Calu3 (cell line): ENCODE data around the gene PRR9. TPM values are rescaled to one million over a fixed set of nuclear protein-coding genes. Genes with fewer than 3 reads are reported as not detected.

Experiments used
- BruUV-seq: library from RNA; stranded (reverse); fragments of 400-500 nt; replicated peaks from 2 replicates; lab custom pipeline; 2021; lab: Mats Ljungman, UMichigan
- CTCF ChIA-PET: fragments of 300-600 bp; sonication (Branson Sonifier 250); formaldehyde crosslinking; loops from one replicate; lab custom pipeline; 2022; ENCODE audit warnings: antibody characterized with exemption; lab: Charles Lee
- DNase-seq: peaks from one replicate; pipeline ENCODE4 v3.0.0; 2022
- H3K27ac Mint-ChIP-seq: one replicate; pipeline ENCODE4 v1.8.0; 2022; ENCODE audit warnings: mixed read lengths; ENCODE audit not compliant: unreplicated experiment
- H3K27me3 Mint-ChIP-seq: one replicate; pipeline ENCODE4 v1.8.0; 2022; ENCODE audit warnings: mixed read lengths; ENCODE audit not compliant: unreplicated experiment
- H3K36me3 Mint-ChIP-seq: one replicate; pipeline ENCODE4 v1.8.0; 2022; ENCODE audit warnings: mild to moderate bottlenecking, moderate library complexity, mixed read lengths; ENCODE audit not compliant: insufficient read depth, unreplicated experiment
- H3K4me1 Mint-ChIP-seq: one replicate; pipeline ENCODE4 v1.8.0; 2022; ENCODE audit warnings: mild to moderate bottlenecking, low read depth, mixed read lengths; ENCODE audit not compliant: unreplicated experiment
- H3K4me3 Mint-ChIP-seq: one replicate; pipeline ENCODE4 v1.8.0; 2022; ENCODE audit warnings: mild to moderate bottlenecking, low read depth, moderate library complexity, mixed read lengths; ENCODE audit not compliant: unreplicated experiment
- H3K9me3 Mint-ChIP-seq: one replicate; pipeline ENCODE4 v1.8.0; 2022; ENCODE audit warnings: low read depth, mixed read lengths; ENCODE audit not compliant: unreplicated experiment
- CTCF ChIP-seq: fragments of 200-600 bp; IDR thresholded peaks from one replicate; pipeline ENCODE4 v1.8.0; 2022; ENCODE audit warnings: antibody characterized with exemption; ENCODE audit not compliant: unreplicated experiment
- intact Hi-C: fragments of 100-400 bp; cut with micrococcal nuclease; formaldehyde crosslinking; loops from one replicate; pipeline ENCODE4 v1.10.0; 2022; ENCODE audit not compliant: unreplicated experiment
- total RNA-seq: library from RNA; stranded (reverse); gene quantifications from 2 replicates; pipeline ENCODE4 v1.2.3, GENCODE V29; 2022

PRR9 gene
- total RNA-seq, 1 experiment from 2014 or later, result not detected

GRCh38 chr1:153232553-153232952 lies 15.2 kb downstream of the PRR9 start:
- H3K36me3 Mint-ChIP-seq, result no peaks in the 10 kb centered on the region
- H3K27me3 Mint-ChIP-seq, result peaks cover 2% of the 10 kb centered on the region
- TF ChIP-seq CTCF, result no peak
- peaks cover 3% of the 10 kb centered on the region for H3K9me3 Mint-ChIP-seq
- H3K4me3 Mint-ChIP-seq, result no peak overlapping the region
- CTCF ChIA-PET, result interaction anchor here (0.6 kb wide), 1 partner anchor 504 kb away, joined by 4 read pairs; no protein-coding TSS in a partner anchor
- intact Hi-C loops, result no loop called here
- DNase-seq, result no peak
- BruUV-seq, result no TSS peak
- H3K4me1 Mint-ChIP-seq, result peaks cover 7% of the 10 kb centered on the region
- H3K27ac Mint-ChIP-seq, result no peak overlapping the region

- Mint-ChIP-seq H3K36me3 (peaks cover 4% of the 10 kb centered on the region), H3K27ac (no peak overlapping the region), H3K4me1 (peaks cover 7% of the 10 kb centered on the region), H3K27me3 (peaks cover 10% of the 10 kb centered on the region), H3K4me3 (no peak overlapping the region), H3K9me3 (peaks cover 3% of the 10 kb centered on the region)
- no TSS peak for BruUV-seq
- TF ChIP-seq CTCF, result no peak
- no peak for DNase-seq
- intact Hi-C loops, result no loop called here
- CTCF ChIA-PET, result interaction anchor here (0.6 kb wide), 1 partner anchor 505 kb away, joined by 4 read pairs; no protein-coding TSS in a partner anchor
Observed at GRCh38 chr1:153233448-153233847, 16.1 kb downstream of the PRR9 start.

- Mint-ChIP-seq H3K36me3 (peaks cover 5% of the 10 kb centered on the region), H3K27me3 (peaks cover 46% of the 10 kb centered on the region), H3K4me1 (peaks cover 1% of the 10 kb centered on the region), H3K4me3 (no peak overlapping the region), H3K9me3 (no peaks in the 10 kb centered on the region), H3K27ac (no peak overlapping the region)
- no peak for TF ChIP-seq CTCF
- intact Hi-C loops, result no loop called here
- peak; percentile 22 for DNase-seq
- no TSS peak for BruUV-seq
- CTCF ChIA-PET, result interaction anchor here (0.5 to 1.5 kb wide), 2 partner anchors 46 to 267 kb away, joined by 3 read pairs; no protein-coding TSS in a partner anchor
Observed at GRCh38 chr1:153238527-153238926, 21.1 kb downstream of the PRR9 start.

GRCh38 chr1:153242160-153242559 lies 24.8 kb downstream of the PRR9 start:
- peaks cover 5% of the 10 kb centered on the region for H3K36me3 Mint-ChIP-seq
- no peak for DNase-seq
- H3K27ac Mint-ChIP-seq, result no peak overlapping the region
- H3K4me1 Mint-ChIP-seq, result no peaks in the 10 kb centered on the region
- no peak for TF ChIP-seq CTCF
- no TSS peak for BruUV-seq
- H3K9me3 Mint-ChIP-seq, result peaks cover 8% of the 10 kb centered on the region
- intact Hi-C loops, result no loop called here
- no peak overlapping the region for H3K4me3 Mint-ChIP-seq
- peaks cover 78% of the 10 kb centered on the region for H3K27me3 Mint-ChIP-seq
- CTCF ChIA-PET, result no interaction called here
